Activated CD4-positive, alpha-beta memory T cell treated with anti-CD3 and anti-CD28 coated beads, Interleukin-2, amount 10 ng/mL, durations not matched to agents 7 days and 5 days (primary cell): Measurements from ENCODE around the gene KCNH6. TPM values are rescaled to one million over a fixed set of nuclear protein-coding genes. Genes with fewer than 3 reads are reported as not detected.

Experiments
- CTCF ChIA-PET: fragments of 350-600 bp; sonication (Branson Sonifier 250); formaldehyde crosslinking; loops from one replicate; lab custom pipeline; 2021; ENCODE audit warnings: antibody characterized with exemption, inconsistent platforms; lab: Charles Lee
- POLR2A ChIA-PET: fragments of 350-600 bp; sonication (Branson Sonifier 250); formaldehyde crosslinking; loops from one replicate; lab custom pipeline; 2021; ENCODE audit warnings: antibody characterized with exemption; lab: Charles Lee
- DNase-seq: peaks from one replicate; pipeline ENCODE4 v3.0.0-alpha.2; 2020
- H3K27ac Mint-ChIP-seq: one replicate; pipeline ENCODE4 v1.8.0; 2021; ENCODE audit warnings: mild to moderate bottlenecking, mixed read lengths
- H3K27me3 Mint-ChIP-seq: one replicate; pipeline ENCODE4 v1.8.0; 2021; ENCODE audit warnings: mixed read lengths
- H3K36me3 Mint-ChIP-seq: one replicate; pipeline ENCODE4 v1.8.0; 2021; ENCODE audit warnings: low read depth, mixed read lengths
- H3K4me1 Mint-ChIP-seq: one replicate; pipeline ENCODE4 v1.8.0; 2021; ENCODE audit warnings: mixed read lengths
- H3K4me3 Mint-ChIP-seq: one replicate; pipeline ENCODE4 v1.8.0; 2021; ENCODE audit warnings: mild to moderate bottlenecking, mixed read lengths
- H3K9me3 Mint-ChIP-seq: one replicate; pipeline ENCODE4 v1.8.0; 2021; ENCODE audit warnings: mixed read lengths
- total RNA-seq, 2 experiments: library from RNA; stranded (reverse); gene quantifications; one replicate each; pipeline ENCODE4 v1.2.3, GENCODE V29; 2021

The KCNH6 gene
- total RNA-seq, 2 experiments from 2014 or later, result not detected

GRCh38 chr17:63519972-63520882 is 2.9 kb upstream of the KCNH6 start:
- H3K27me3 Mint-ChIP-seq, result peaks cover 20% of the 10 kb centered on the region
- no peak for DNase-seq
- no peaks in the 10 kb centered on the region for H3K36me3 Mint-ChIP-seq
- H3K9me3 Mint-ChIP-seq, result no peaks in the 10 kb centered on the region
- CTCF ChIA-PET, result no interaction called here
- no peak overlapping the region for H3K4me3 Mint-ChIP-seq
- H3K4me1 Mint-ChIP-seq, result peaks cover 6% of the 10 kb centered on the region
- H3K27ac Mint-ChIP-seq, result no peak overlapping the region
- POLR2A ChIA-PET, result interaction anchor here (0.6 kb wide), 1 partner anchor 30 kb away, joined by 3 read pairs; the partner anchor contains the start of gene DCAF7

- Mint-ChIP-seq H3K4me3 (no peak overlapping the region), H3K4me1 (peaks cover 6% of the 10 kb centered on the region), H3K27ac (no peak overlapping the region), H3K9me3 (no peaks in the 10 kb centered on the region), H3K27me3 (peaks cover 16% of the 10 kb centered on the region), H3K36me3 (no peaks in the 10 kb centered on the region)
- ChIA-PET POLR2A (no interaction called here), CTCF (no interaction called here)
- no peak for DNase-seq
These were observed 893 bp downstream of the KCNH6 start for GRCh38 chr17:63524051-63524450.

GRCh38 chr17:63525190-63525946 is 2.2 kb downstream of the KCNH6 start:
- no peak overlapping the region for H3K27ac Mint-ChIP-seq
- CTCF ChIA-PET, result no interaction called here
- H3K4me1 Mint-ChIP-seq, result peaks cover 6% of the 10 kb centered on the region
- H3K9me3 Mint-ChIP-seq, result no peaks in the 10 kb centered on the region
- H3K36me3 Mint-ChIP-seq, result no peaks in the 10 kb centered on the region
- DNase-seq, result no peak
- H3K27me3 Mint-ChIP-seq, result peaks cover 16% of the 10 kb centered on the region
- POLR2A ChIA-PET, result no interaction called here
- no peak overlapping the region for H3K4me3 Mint-ChIP-seq

DNA sequence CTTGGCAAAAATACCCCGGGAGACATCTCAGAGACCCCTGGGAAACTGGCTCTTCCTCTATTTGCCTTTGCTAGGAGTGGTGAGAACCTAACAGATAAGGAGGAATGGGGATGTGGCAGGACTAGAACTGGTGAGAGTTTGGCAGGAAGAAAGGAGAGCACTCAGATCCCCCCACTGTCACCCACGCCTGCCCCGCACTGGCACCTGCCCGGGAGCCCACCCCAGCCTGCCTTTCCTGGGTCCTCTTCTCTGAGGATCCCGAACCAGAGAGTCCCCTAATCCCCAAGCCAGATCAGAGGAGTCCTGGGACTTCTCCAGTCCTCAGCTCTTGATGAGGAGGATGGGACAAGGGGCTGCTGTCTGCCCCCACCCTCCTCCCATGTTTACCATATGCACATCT is 3.7 kb downstream of the KCNH6 start:
- ChIA-PET POLR2A (no interaction called here), CTCF (interaction anchor here (0.6 kb wide), 1 partner anchor 76 kb away, joined by 3 read pairs; no protein-coding TSS in a partner anchor)
- peaks cover 11% of the 10 kb centered on the region for H3K27me3 Mint-ChIP-seq
- no peaks in the 10 kb centered on the region for H3K9me3 Mint-ChIP-seq
- H3K27ac Mint-ChIP-seq, result no peak overlapping the region
- H3K4me3 Mint-ChIP-seq, result no peak overlapping the region
- H3K4me1 Mint-ChIP-seq, result peaks cover 6% of the 10 kb centered on the region
- DNase-seq, result no peak
- no peaks in the 10 kb centered on the region for H3K36me3 Mint-ChIP-seq

DNA sequence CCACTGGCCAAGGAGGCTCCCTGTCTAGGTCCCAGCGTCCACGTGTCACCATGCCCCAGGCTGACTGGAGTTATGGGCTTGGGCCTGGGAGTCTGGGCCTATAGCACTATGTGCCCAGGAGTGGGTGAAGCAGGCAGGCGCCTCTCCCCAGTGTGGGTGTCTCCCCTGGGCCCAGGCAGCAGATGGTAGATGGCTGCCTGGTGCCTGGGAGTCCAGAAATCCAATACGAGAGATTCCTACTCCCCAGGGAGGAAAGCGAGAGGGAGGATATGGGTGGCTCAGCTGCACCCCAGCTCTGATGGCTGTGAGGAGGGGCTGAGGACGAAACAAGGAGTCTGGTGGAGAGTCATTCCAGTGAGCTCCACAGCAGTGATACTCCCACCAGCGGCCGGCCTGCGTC is 5.0 kb downstream of the KCNH6 start:
- H3K4me1 Mint-ChIP-seq, result peaks cover 6% of the 10 kb centered on the region
- ChIA-PET CTCF (no interaction called here), POLR2A (no interaction called here)
- H3K27ac Mint-ChIP-seq, result no peak overlapping the region
- peaks cover 8% of the 10 kb centered on the region for H3K27me3 Mint-ChIP-seq
- no peak for DNase-seq
- no peaks in the 10 kb centered on the region for H3K36me3 Mint-ChIP-seq
- no peak overlapping the region for H3K4me3 Mint-ChIP-seq
- no peaks in the 10 kb centered on the region for H3K9me3 Mint-ChIP-seq

DNA sequence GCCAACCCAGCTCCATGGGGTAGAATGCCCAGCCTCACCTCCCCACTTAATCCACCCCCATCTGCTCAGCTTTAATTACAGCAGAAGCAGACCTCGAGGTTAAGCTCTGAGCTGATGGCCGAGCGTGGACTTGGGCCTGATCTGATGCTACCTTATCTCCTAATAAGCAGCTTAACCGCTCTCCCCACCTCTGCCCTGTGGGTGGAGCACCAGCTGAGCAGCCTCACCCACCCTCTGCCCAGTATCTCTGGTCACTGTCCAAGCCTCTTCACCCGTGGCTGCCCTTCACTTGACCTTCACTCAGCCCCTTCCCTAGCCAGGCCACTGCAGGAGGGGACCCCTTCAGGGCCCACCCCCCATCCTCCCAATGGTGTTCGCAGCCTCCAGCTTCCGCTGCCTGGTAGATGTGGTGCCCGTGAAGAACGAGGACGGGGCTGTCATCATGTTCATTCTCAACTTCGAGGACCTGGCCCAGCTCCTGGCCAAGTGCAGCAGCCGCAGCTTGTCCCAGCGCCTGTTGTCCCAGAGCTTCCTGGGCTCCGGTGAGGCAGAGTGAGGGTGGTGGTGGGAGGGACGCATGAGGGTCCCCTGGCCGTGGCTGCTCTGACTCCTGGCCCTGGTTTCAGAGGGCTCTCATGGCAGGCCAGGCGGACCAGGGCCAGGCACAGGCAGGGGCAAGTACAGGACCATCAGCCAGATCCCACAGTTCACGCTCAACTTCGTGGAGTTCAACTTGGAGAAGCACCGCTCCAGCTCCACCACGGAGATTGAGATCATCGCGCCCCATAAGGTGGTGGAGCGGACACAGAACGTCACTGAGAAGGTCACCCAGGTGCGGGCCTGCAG is 6.8 kb downstream of the KCNH6 start:
- Mint-ChIP-seq H3K4me1 (no peaks in the 10 kb centered on the region), H3K27ac (no peak overlapping the region), H3K27me3 (no peaks in the 10 kb centered on the region), H3K4me3 (no peak overlapping the region), H3K36me3 (no peaks in the 10 kb centered on the region), H3K9me3 (no peaks in the 10 kb centered on the region)
- POLR2A ChIA-PET, result no interaction called here
- DNase-seq, result no peak
- CTCF ChIA-PET, result no interaction called here

DNA sequence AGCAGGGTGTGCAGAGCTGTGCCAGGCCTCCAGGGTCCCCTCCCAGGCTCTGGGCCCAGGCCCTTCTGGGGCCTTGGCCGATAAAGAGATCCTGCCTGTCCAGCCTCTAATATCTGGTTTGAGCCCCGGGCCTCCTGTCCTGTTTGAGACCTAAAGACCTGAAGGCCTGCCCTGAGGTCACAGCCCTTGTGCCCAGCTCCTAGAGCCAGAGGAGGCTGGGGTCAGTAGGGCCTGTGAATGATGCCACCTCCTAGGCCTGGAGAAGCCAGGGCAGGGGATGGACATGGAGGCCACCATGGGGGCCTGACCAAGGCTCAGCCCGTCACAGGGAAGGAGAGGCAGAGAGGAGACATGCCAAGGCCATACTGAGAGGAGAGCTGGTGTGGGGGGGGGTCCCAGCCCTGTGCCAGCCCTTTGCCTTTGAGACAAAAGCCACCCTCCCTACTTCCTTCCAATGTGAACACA is 7.4 kb downstream of the KCNH6 start:
- no peak overlapping the region for H3K27ac Mint-ChIP-seq
- POLR2A ChIA-PET, result no interaction called here
- no peaks in the 10 kb centered on the region for H3K36me3 Mint-ChIP-seq
- CTCF ChIA-PET, result no interaction called here
- DNase-seq, result no peak
- H3K4me3 Mint-ChIP-seq, result no peak overlapping the region
- H3K4me1 Mint-ChIP-seq, result no peaks in the 10 kb centered on the region
- H3K27me3 Mint-ChIP-seq, result no peaks in the 10 kb centered on the region
- no peaks in the 10 kb centered on the region for H3K9me3 Mint-ChIP-seq

- H3K36me3 Mint-ChIP-seq, result no peaks in the 10 kb centered on the region
- ChIA-PET POLR2A (no interaction called here), CTCF (no interaction called here)
- H3K4me1 Mint-ChIP-seq, result no peaks in the 10 kb centered on the region
- peaks cover 3% of the 10 kb centered on the region for H3K27me3 Mint-ChIP-seq
- no peak overlapping the region for H3K27ac Mint-ChIP-seq
- no peak overlapping the region for H3K4me3 Mint-ChIP-seq
- H3K9me3 Mint-ChIP-seq, result no peaks in the 10 kb centered on the region
- DNase-seq, result no peak
These were observed 8.1 kb downstream of the KCNH6 start for GRCh38 chr17:63531022-63531965.

DNA sequence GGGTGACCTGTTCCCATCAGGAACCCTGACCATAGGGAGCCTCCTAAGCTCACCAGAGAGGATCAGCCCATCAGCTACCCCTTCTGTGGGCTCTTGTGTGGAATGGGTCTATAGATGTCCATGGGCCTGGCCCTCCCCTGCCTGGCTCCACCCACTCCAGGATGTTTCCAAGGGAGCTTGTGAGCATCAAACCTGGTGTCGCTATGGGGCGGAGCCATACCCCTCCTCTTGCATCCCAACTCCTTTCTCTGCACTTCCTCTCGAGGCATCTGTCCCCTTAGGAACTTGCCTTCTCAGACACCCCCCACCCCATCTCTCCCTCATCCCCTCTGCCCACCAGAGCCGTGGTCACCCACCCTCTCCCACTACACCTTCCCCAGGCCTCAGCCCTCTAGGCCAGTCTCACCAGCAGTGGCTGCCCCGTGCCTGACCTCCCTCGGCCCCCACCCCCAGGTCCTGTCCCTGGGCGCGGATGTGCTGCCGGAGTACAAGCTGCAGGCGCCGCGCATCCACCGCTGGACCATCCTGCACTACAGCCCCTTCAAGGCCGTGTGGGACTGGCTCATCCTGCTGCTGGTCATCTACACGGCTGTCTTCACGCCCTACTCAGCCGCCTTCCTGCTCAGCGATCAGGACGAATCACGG is 10.4 kb downstream of the KCNH6 start:
- H3K27ac Mint-ChIP-seq, result no peak overlapping the region
- H3K9me3 Mint-ChIP-seq, result no peaks in the 10 kb centered on the region
- DNase-seq, result no peak
- H3K4me1 Mint-ChIP-seq, result peaks cover 2% of the 10 kb centered on the region
- H3K27me3 Mint-ChIP-seq, result peaks cover 15% of the 10 kb centered on the region
- ChIA-PET POLR2A (no interaction called here), CTCF (interaction anchor here (0.6 kb wide), 1 partner anchor 85 kb away, joined by 3 read pairs; no protein-coding TSS in a partner anchor)
- no peak overlapping the region for H3K4me3 Mint-ChIP-seq
- no peaks in the 10 kb centered on the region for H3K36me3 Mint-ChIP-seq

DNA sequence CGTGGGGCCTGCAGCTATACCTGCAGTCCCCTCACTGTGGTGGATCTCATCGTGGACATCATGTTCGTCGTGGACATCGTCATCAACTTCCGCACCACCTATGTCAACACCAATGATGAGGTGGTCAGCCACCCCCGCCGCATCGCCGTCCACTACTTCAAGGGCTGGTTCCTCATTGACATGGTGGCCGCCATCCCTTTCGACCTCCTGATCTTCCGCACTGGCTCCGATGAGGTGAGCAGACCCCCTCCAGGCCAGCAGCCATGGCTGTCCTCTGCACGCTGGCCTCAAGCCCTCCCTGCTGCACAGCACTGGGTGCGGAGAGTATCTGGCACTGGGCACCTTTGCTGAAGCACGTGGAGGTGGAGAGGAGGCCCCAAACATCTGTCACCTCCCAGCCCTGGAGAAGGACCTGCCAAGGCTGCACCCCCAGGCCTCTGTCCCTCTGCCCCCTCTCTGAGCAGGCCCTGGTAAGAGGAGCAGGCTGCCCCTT is 11.0 kb downstream of the KCNH6 start:
- ChIA-PET POLR2A (no interaction called here), CTCF (no interaction called here)
- H3K4me1 Mint-ChIP-seq, result peaks cover 2% of the 10 kb centered on the region
- H3K27me3 Mint-ChIP-seq, result peaks cover 21% of the 10 kb centered on the region
- no peak overlapping the region for H3K4me3 Mint-ChIP-seq
- H3K9me3 Mint-ChIP-seq, result no peaks in the 10 kb centered on the region
- DNase-seq, result no peak
- H3K36me3 Mint-ChIP-seq, result no peaks in the 10 kb centered on the region
- no peak overlapping the region for H3K27ac Mint-ChIP-seq

DNA sequence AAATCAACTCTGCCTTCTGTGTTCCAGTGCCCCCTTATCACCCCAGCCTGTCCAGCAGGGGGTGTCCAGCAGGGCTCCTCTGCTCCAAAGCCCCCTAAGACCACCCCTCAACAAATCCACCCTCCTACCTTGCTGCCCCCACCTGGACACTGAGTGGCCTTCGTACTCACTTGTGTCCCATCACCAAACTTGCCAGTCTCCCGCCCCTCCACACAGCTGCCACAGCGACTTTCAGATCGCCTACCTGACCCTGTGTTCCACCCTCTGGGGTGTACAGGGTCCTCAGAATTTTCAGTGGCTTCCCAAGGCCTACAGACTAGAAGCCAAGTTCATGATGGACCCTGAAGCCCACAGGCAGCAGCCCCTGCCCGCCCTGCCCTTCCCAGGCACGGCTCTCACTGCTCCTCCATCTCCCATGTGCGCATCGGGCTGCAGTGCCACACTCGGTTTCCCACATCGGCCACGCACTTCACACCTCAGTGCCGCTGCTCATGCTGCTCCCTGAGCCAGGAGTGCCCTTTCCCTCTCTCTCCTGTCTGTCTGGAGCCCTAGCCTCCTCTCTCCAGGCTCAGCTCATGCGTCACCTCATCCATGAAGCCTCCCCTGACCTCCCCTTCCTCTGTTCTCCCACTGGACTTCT is 11.8 kb downstream of the KCNH6 start:
- ChIA-PET CTCF (no interaction called here), POLR2A (no interaction called here)
- no peaks in the 10 kb centered on the region for H3K9me3 Mint-ChIP-seq

More for the DNA sequence above, 11.8 kb downstream of the KCNH6 start:
- DNase-seq, result no peak
- Mint-ChIP-seq H3K4me1 (peaks cover 4% of the 10 kb centered on the region), H3K27ac (no peak overlapping the region), H3K27me3 (peaks cover 29% of the 10 kb centered on the region), H3K36me3 (no peaks in the 10 kb centered on the region), H3K4me3 (no peak overlapping the region)
